OCI-LY7 (cell line): ENCODE data around the gene ACRV1. TPM values are rescaled to one million over a fixed set of nuclear protein-coding genes. Genes with fewer than 3 reads are reported as not detected.
"Not testable (repeated sequence)": the region's sequence is repeated elsewhere in the genome, so short reads cannot be mapped to it uniquely, and the experiment has no call there.

ENCODE experiments used
- BruUV-seq: library from RNA; stranded (reverse); fragments of 400-500 nt; replicated peaks from 2 replicates; lab custom pipeline; 2021; lab: Mats Ljungman, UMichigan
- CTCF ChIA-PET: fragments of 300-600 bp; sonication (Branson Sonifier 250); formaldehyde crosslinking; loops from one replicate; lab custom pipeline; 2022; ENCODE audit warnings: antibody characterized with exemption; ENCODE audit not compliant: unreplicated experiment; lab: Charles Lee
- POLR2A ChIA-PET: fragments of 300-600 bp; sonication (Branson Sonifier 250); formaldehyde crosslinking; loops from one replicate; lab custom pipeline; 2022; ENCODE audit warnings: antibody characterized with exemption; lab: Charles Lee
- DNase-seq: peaks from one replicate; pipeline ENCODE4 v3.0.0-alpha.2; 2015; ENCODE audit warnings: low spot score
- H2AFZ ChIP-seq: fragments of 200-600 bp; sonication (generic), shearing (Covaris generic); 2 replicates; pipeline ENCODE4 v1.6.1; 2014; ENCODE audit warnings: mild to moderate bottlenecking, antibody characterized with exemption, low read length, moderate library complexity
- H3K27ac ChIP-seq: fragments of 200-600 bp; sonication (generic); 2 replicates; pipeline ENCODE4 v1.5.1; 2014; ENCODE audit warnings: mixed run types, low read depth, mild to moderate bottlenecking, moderate library complexity, low read length, inconsistent platforms; ENCODE audit not compliant: poor library complexity, severe bottlenecking
- H3K36me3 ChIP-seq: fragments of 200-600 bp; sonication (generic); 2 replicates; pipeline ENCODE4 v1.6.1; 2014; ENCODE audit warnings: mild to moderate bottlenecking, antibody characterized with exemption, low read length, moderate library complexity, mixed read lengths; ENCODE audit not compliant: insufficient read depth
- H3K4me1 ChIP-seq: fragments of 200-600 bp; sonication (generic); 2 replicates; pipeline ENCODE4 v1.5.1; 2014; ENCODE audit warnings: mild to moderate bottlenecking, low read length; ENCODE audit not compliant: insufficient read depth, poor library complexity, severe bottlenecking
- H3K4me2 ChIP-seq: fragments of 200-600 bp; sonication (generic); 2 replicates; pipeline ENCODE4 v1.6.1; 2014; ENCODE audit warnings: mild to moderate bottlenecking, low read length
- H3K4me3 ChIP-seq: fragments of 200-600 bp; sonication (generic); 2 replicates; pipeline ENCODE4 v1.5.1; 2014; ENCODE audit warnings: mild to moderate bottlenecking, low read depth, low read length; ENCODE audit not compliant: poor library complexity, severe bottlenecking
- H3K79me2 ChIP-seq: fragments of 200-600 bp; sonication (generic); 2 replicates; pipeline ENCODE4 v1.6.1; 2016; ENCODE audit warnings: low read depth, mild to moderate bottlenecking, low read length, moderate library complexity, mixed read lengths; ENCODE audit not compliant: insufficient read depth
- H3K9me2 ChIP-seq: fragments of 200-600 bp; sonication (generic); 2 replicates; pipeline ENCODE4 v1.6.1; 2016; ENCODE audit warnings: mild to moderate bottlenecking, low read length, mixed read lengths; ENCODE audit not compliant: insufficient read depth
- H3K9me3 ChIP-seq: fragments of 200-600 bp; sonication (generic); 2 replicates; pipeline ENCODE4 v1.6.1; 2014; ENCODE audit warnings: mild to moderate bottlenecking, mixed run types, low read length, mixed read lengths
- H4K20me1 ChIP-seq: fragments of 200-600 bp; sonication (generic); 2 replicates; pipeline ENCODE4 v1.6.1; 2014; ENCODE audit warnings: mild to moderate bottlenecking, antibody characterized with exemption, low read length, moderate library complexity, mixed read lengths; ENCODE audit not compliant: insufficient read depth
- CTCF ChIP-seq: fragments of 200-600 bp; sonication (generic); conservative IDR thresholded peaks from 2 replicates; pipeline ENCODE4 v1.5.1; 2014; ENCODE audit warnings: mild to moderate bottlenecking, antibody characterized with exemption, low read length, moderate library complexity, mixed read lengths
- EZH2phosphoT487 ChIP-seq: fragments of 200-600 bp; sonication (generic); IDR thresholded peaks from 2 replicates; pipeline ENCODE4 v1.6.1; 2018; ENCODE audit warnings: low read depth, borderline replicate concordance, mild to moderate bottlenecking, mixed run types, antibody characterized with exemption, low read length, moderate library complexity, mixed read lengths
- intact Hi-C: fragments of 100-400 bp; cut with micrococcal nuclease; formaldehyde crosslinking; loops from one replicate; pipeline ENCODE4 v1.10.0; 2022; ENCODE audit not compliant: unreplicated experiment
- total RNA-seq, 2 experiments: library from RNA; depleted of rRNA in 1 of 2; stranded (reverse); fragments of >200 nt in 1 of 2; shearing (Covaris generic) in 1 of 2; gene quantifications; 2 replicates each; pipeline ENCODE4 v1.2.3, GENCODE V29; 2014 to 2022

The ACRV1 gene
- total RNA-seq, 2 experiments from 2014 or later: 0.16 TPM; not detected in 1

DNA sequence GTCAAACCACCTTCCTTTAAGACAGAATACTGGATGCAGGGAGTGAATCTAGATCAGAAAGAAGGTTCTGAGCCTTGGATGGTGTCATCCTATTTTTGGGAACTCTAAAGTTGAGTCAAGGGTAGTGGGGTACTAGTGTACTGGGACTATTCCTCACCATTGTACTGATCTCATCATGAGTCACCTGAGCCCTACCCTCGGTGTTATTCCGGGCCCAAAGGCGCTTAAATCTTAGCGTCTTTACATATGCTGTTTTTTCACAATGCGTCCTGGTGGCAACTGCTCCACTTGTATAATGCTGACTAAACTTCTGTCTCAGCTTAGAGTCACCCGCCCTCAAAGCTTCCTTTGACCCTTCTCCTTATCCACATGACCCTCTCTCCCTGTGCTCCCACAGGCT is 40.1 kb upstream of the ACRV1 start:
- Histone ChIP-seq H3K36me3 (no peaks in the 10 kb centered on the region), H3K4me2 (no peak overlapping the region), H2AFZ (no peak overlapping the region), H3K27ac (no peak overlapping the region), H3K9me2 (no peaks in the 10 kb centered on the region), H3K9me3 (no peaks in the 10 kb centered on the region), H3K79me2 (no peaks in the 10 kb centered on the region), H3K4me1 (no peaks in the 10 kb centered on the region), H3K4me3 (no peak overlapping the region), H4K20me1 (no peaks in the 10 kb centered on the region)
- POLR2A ChIA-PET: interaction anchor here (0.7 kb wide), 1 partner anchor 331 kb away, joined by 3 read pairs; no protein-coding TSS in a partner anchor
- no peak for DNase-seq
- intact Hi-C loops: no loop called here
- no peak for TF ChIP-seq EZH2phosphoT487
- no peak for TF ChIP-seq CTCF
- CTCF ChIA-PET: no interaction called here
- BruUV-seq: no TSS peak

- H3K27ac ChIP-seq, H3K79me2 ChIP-seq, intact Hi-C loops, H4K20me1 ChIP-seq, POLR2A ChIA-PET, H3K36me3 ChIP-seq, H3K4me3 ChIP-seq, H3K9me2 ChIP-seq, H3K9me3 ChIP-seq, H2AFZ ChIP-seq, H3K4me1 ChIP-seq, BruUV-seq, CTCF ChIA-PET, DNase-seq, H3K4me2 ChIP-seq: not testable (repeated sequence)
These were observed 24.0 kb upstream of the ACRV1 start for GRCh38 chr11:125704686-125705085.

DNA sequence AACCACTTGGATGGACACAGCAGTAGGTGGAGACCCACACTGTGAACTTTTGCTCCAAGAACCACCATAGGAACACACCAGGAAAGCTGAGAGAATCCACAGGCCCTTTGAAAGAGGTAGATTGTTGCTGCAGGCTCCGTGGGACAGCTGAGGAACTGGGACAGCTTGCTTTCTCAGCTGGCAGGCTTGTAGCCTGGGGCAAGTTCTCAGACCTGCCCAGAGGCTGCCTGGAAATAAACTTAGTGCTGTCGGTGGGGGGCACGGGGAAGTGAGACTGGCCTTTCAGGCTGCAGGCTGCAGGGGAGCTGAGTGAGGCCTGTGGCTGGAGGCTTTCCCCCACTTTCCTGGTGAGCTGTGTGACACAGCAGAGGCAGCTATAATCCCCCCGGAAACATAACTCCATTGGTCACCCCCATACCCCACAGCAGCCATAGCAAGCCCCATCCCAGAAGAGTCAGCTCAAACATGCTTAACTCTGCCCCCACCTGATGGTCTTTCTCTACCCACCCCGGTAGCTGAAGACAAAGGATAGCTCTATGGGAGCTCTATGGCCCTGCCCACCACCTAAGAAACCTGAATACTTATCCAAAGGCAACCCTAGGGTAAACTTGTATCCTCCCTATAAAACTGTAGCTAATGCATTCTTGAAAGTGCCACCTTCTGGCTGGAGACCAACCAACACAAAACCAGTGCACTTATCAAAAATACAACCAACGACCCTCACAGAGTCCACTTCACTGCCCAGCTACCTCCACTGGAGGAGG is 21.4 kb upstream of the ACRV1 start:
- H3K9me2 ChIP-seq: no peaks in the 10 kb centered on the region
- BruUV-seq: no TSS peak
- CTCF ChIA-PET: no interaction called here
- no peaks in the 10 kb centered on the region for H3K9me3 ChIP-seq
- intact Hi-C loops: no loop called here
- no peaks in the 10 kb centered on the region for H3K36me3 ChIP-seq
- H3K4me1 ChIP-seq: no peaks in the 10 kb centered on the region
- 0 out of 2 replicates have a peak, but pooled peaks have one; percentile 5 for TF ChIP-seq CTCF
- no peak for TF ChIP-seq EZH2phosphoT487
- POLR2A ChIA-PET: interaction anchor here (0.8 to 1.7 kb wide), 3 partner anchors 14 to 75 kb away, joined by 3 to 7 read pairs (median 4); no protein-coding TSS in a partner anchor
- H2AFZ ChIP-seq: no peak overlapping the region
- H4K20me1 ChIP-seq: no peaks in the 10 kb centered on the region
- DNase-seq: no peak
- no peak overlapping the region for H3K4me3 ChIP-seq
- H3K4me2 ChIP-seq: no peak overlapping the region
- H3K27ac ChIP-seq: no peak overlapping the region
- no peaks in the 10 kb centered on the region for H3K79me2 ChIP-seq
